CD4-positive, alpha-beta T cell treated with Interleukin-6 for 4 hours (primary cell): Measurements from ENCODE around the gene MEGF6.

Experiments used
- DNase-seq: peaks from one replicate; pipeline ENCODE4 v3.0.0-alpha.2; 2020; ENCODE audit warnings: mixed read lengths

The MEGF6 gene

DNA sequence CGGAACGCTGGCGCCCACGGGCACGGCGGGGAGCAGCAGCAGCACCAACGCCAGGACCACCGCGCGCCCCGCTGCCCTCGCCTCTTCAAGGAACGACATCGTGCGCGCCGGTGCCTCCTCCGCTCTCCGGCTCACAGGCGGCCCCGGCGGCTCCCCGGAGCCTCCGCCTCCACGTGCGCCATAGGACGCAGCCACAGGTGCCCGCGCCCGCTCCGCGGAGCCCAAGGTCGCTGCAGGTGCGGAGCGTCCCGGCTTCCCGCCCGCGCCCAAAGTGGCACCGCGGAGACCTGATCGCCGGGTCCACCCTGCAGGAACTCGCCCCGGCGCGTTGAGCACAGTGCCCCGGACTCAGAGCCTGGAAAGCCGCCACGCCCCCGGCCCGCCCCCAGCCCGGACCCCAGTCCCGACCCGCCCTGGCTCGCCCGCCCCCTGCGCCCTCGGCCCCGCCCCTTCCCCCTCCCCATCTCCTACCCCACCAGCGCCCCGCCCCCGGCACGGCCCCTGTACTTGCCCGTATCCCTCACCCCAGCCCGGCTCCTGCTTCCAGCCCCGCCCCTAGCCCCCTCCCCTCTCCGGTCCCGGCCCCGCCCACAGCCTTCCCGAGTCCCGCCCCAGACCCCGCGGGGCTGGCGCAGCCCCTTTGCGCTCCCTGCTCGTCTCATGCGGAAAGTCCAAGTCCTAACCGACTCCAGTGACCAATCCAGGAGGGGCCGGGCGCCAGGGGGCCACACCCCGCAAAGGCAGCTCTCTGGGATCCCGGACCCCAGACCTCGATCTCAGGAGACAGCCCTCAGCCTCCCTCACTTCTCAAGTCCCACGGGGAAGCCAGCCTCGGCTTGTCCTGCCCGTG is at the start of gene MEGF6:
Gene MEGF6, minus strand, starts transcription at position 339 of the 850 bp plus-strand sequence. Its CDS starts 240 bp downstream, at position 99.
- peak; percentile 92 for DNase-seq

- DNase-seq, result no peak
Measured at GRCh38 chr1:3660704-3661103, 49.4 kb upstream of the MEGF6 start.

- no peak for DNase-seq
Measured at GRCh38 chr1:3659093-3659492, 47.8 kb upstream of the MEGF6 start.

DNA sequence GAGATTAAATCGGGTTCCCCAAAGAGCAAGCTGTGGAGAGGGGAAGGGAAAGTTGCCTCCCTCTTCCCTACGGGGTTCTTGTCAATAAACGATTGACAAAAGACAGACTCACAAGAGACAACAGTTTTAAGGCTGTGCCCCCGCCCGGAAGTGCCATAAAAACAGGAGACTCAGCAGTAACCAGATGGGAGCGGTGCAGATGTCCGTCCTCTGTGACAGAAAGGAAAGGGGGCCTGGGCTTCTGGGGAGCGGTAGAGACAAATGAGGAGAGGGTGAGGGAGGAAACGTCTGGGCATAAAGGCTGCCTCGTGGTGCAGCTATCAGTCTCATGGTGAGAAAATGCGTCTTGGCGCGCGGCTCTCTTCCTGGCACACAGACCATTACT is 46.9 kb upstream of the MEGF6 start:
- DNase-seq, result no peak

GRCh38 chr1:3657578-3658230 is 46.4 kb upstream of the MEGF6 start:
- DNase-seq, result no peak

GRCh38 chr1:3657096-3657475 is 45.8 kb upstream of the MEGF6 start:
- no peak for DNase-seq

DNA sequence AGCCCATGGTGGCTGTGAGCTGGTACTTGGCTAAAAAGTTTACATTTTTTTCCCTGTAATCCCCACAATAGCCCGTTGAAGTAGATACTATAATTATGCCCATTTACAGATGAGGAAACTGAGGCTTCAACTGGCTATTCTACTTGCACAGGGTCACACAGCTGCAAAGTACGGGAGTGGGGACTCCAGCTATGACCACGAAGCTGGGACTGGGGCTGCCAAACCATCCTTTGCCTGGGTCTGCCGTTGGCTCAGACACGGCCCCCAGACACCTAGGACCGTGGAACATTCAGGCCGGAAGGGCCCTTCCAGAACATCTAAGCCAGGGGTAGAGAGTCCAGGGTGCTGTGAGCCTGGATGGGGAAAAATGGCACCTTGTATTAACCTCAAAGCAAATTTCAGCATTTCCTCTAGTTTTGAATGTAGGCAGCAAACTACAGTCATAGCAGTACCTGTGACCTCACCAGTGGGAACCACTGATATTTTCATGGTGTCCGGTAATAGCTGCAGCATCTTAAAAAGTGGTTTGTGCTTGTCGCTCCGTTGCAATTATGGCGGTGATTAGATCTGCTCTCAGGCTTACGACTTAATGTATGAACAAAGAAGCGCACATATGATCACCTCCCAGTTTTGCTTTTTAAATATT is 45.3 kb upstream of the MEGF6 start:
- DNase-seq, result no peak

DNA sequence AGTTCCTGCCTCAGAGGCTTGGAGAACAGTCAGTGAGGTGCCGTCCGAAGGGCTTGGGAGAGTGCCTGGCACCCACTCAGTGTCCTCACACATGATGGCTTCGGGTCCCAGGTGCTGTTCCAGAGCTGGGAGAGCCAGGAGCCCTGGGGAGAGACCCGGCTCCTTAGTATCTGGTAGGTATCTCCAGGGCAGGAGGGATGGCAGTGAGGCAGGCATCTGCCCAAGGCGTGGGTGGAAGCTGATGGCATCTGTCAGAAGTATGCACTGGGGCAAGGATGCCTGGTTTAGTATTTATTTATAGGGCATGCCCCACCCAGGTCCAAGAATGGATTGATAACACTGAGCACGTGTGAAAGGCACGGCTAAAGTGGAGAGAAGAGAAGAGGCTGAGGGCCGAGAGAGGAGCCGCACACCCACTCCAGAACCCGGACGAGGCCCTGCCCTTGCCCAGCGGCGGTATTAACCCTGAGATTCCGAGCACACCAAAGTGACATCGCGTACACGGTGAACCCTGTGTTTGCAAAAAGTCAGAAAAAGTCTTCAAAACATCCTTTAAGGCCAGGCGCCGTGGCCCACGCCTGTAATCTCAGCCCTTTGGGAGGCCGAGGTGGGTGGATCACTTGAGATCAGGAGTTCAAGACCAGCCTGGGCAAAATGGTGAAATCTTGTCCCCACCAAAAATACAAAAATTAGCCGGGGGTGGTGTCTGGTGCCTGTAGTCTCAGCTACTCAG is 43.4 kb upstream of the MEGF6 start:
- DNase-seq, result no peak

- no peak for DNase-seq
Measured at GRCh38 chr1:3653286-3653618, 41.9 kb upstream of the MEGF6 start.

DNA sequence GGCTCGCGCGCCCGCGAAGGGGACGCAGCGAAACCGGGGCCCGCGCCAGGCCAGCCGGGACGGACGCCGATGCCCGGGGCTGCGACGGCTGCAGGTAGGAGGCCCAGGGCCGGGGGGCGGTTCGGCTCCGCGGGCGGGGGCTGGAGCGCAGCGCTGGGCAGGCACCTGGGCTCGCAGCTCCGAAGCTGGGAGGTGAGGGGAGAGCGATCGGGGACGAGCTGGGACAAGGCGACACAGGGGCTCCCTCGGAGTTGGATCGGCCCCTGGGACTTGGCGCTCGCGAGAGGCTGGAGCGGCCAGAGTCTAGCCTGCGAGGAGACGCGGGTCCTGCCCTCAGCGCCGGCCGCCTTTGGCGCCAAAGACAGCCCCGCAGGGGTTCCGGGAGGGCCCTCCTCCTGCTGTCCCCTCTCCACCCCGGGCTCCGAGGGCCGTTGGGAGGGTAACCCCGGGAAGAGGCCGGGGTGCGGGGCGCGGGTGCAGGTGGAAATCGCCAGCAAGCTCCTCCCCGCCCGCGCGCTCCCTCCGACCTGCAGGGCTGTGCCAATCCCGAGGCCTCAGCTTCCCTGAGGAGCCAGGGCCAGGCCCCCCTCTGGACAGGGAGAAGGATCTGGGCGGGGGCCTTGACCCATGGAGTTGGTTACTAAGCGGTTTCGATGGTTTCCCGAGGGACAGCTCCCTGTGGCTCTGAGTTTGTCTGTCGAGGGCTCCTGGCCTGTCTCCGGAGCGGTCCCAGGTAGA is 41.4 kb upstream of the MEGF6 start:
- no peak for DNase-seq

DNA sequence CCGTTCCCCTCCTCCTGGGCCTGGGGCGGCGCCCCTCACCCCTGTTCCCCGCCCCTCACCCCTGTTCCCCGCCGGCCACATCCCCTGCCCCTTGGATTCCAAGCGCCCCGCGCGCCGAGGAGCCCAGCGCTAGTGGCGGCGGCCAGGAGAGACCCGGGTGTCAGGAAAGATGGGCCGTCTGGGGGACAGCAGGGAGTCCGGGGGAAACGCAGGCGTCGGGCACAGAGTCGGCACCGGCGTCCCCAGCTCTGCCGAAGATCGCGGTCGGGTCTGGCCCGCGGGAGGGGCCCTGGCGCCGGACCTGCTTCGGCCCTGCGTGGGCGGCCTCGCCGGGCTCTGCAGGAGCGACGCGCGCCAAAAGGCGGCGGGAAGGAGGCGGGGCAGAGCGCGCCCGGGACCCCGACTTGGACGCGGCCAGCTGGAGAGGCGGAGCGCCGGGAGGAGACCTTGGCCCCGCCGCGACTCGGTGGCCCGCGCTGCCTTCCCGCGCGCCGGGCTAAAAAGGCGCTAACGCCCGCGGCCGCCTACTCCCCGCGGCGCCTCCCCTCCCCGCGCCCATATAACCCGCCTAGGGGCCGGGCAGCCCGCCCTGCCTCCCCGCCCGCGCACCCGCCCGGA is 40.7 kb upstream of the MEGF6 start, which contains the start of gene TP73:
Gene TP73, plus strand, starts transcription at position 587 of the 618 bp plus-strand sequence. CDS start 29,850 bp downstream, outside the sequence.
- DNase-seq, result no peak

- no peak for DNase-seq
Measured at GRCh38 chr1:3651026-3651929, 40.0 kb upstream of the MEGF6 start.

DNA sequence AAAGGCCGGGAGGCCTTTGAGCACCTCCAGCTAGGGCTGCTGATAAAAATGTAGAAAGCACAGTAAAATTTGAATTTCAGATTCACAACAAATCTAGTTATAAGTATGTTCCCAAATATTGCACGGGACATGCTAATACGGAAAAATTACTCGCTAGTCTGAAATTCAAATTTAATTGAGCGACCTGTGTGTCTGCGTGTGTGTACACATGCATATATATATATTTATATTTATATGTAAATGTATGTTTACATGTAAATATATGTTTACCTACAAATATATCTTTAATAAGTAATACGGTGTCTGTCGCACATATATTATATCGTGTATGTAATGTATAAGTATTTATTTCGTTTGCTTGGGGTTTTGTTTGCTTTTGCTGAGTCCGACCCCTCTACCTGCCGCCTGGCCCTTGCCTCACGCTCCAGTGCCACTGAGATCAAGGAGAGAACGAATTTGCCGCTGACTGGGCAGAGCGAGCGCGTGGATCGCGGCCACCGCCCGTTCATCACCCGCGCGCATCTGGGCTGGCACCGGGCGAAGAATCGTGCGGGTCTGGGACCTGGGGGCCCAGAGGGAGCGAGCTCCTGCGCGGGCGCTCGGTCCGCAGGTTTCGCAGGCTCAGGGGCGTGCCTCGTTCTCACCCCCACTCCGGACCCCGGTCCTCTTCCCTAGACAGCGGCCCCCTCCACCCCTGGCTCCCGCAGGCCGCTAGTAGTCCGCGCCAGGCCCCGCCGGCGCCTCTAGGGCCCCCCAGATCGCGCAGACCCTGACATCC is 39.1 kb upstream of the MEGF6 start:
- no peak for DNase-seq

DNA sequence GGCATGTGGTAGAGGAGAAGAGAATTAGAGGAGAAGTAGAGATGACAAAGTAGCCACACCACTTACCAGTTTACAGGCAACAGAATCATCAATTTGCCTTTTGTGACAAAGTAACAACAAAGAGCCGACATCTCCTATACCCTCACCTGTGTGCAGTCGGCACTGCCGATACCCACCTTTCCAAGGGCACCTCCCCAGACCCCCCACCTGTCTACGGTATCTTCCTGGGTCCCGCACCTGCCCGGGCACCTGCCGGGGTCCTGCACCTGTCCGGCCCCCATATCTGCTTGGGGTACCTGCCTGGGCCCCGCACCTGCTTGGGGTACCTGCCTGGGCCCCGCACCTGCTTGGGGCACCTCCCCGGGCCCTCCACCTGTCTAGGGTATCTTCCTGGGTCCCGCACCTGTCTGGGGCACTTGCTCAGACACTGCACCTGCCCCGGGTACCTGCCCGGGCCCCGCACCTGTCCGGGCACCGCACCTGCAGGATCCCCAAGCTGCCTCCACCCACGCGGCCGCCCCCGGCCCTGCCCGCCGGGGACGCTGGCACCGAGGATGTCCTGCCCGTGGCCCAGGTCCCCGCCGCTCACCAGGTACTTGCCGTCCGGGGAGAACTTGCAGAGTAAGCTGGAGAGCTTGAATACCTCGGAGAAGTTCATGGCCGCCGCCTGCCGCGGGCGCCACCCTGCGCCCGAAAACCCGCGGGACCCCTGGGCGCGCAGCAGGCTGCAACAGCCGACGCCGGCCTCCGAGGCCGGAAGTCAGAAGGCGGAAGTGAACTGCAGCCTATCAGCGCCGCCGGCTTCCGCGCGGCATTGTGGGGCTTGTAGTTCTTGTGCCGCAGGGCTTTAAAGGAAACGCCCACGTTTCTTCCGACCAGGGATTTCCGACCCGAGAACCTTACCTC is 38.3 kb upstream of the MEGF6 start, which contains the start of gene WRAP73:
Gene WRAP73, minus strand, starts transcription at position 762 of the 906 bp plus-strand sequence. Its CDS starts 104 bp downstream, at position 658.
- peak; percentile 92 for DNase-seq

DNA sequence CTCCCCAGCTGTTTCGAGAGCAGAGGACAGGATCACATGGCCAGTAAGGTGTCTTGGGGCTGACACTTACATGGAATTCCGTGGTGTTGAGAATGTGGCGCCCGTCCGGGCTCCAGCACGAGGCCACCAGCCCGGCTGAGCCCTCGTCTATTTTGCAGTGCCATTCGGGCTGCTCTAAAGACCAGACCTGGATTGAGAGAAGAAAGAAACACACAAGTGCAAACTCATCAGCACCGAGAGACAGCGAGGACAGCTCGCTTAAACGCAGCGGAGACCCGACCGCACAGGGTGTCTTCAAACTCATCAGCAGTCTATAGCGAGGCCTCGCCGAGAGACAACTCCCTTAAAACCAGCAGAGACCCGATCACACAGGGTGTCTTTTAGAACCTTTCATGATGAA is 35.3 kb upstream of the MEGF6 start:
- no peak for DNase-seq

GRCh38 chr1:3645666-3646355 is 34.5 kb upstream of the MEGF6 start:
- no peak for DNase-seq

GRCh38 chr1:3645247-3645646 is 33.9 kb upstream of the MEGF6 start:
- DNase-seq, result no peak

DNA sequence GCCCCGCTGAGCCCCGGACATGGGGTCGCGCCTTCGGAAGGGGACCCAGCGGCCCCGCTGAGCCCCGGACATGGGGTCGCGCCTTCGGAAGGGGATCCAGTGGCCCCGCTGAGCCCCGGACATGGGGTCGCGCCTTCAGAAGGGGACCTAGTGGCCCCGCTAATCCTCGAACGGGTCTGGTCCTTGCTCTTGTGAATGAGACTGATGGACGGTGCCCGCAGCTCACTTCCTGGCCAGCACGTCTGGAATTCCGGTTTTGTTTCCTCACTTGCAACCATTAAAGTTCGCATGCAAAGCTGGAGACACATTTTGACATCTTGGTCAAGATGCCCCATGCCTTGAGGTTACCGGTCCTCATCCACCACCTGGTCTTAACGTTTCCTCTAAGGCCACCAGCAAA is 33.0 kb upstream of the MEGF6 start:
- no peak for DNase-seq
